GM13976 (cell line): ENCODE results near the gene HSD17B12.
"Not testable (repeated sequence)": the region's sequence is repeated elsewhere in the genome, so short reads cannot be mapped to it uniquely, and the experiment has no call there.

ENCODE experiments used
- DNase-seq: peaks from one replicate; pipeline ENCODE4 v3.0.0; 2012; ENCODE audit warnings: low spot score
- in situ Hi-C: fragments of 300-500 bp; cut with MboI; formaldehyde crosslinking; loops from one replicate; pipeline ENCODE4 v1.12.0; 2022; ENCODE audit warnings: low sequenced_read_pairs, mixed read lengths, inconsistent platforms; ENCODE audit not compliant: unreplicated experiment
- TF ChIP-seq, protein P1 (sequence below): IDR thresholded peaks from 2 replicates; pipeline ENCODE4 v1.5.1; 2012; ENCODE audit warnings: borderline replicate concordance, mild to moderate bottlenecking; ENCODE audit not compliant: insufficient read depth; ENCODE audit errors: extremely low read depth, missing control alignments, control extremely low read depth

Gene HSD17B12

DNA sequence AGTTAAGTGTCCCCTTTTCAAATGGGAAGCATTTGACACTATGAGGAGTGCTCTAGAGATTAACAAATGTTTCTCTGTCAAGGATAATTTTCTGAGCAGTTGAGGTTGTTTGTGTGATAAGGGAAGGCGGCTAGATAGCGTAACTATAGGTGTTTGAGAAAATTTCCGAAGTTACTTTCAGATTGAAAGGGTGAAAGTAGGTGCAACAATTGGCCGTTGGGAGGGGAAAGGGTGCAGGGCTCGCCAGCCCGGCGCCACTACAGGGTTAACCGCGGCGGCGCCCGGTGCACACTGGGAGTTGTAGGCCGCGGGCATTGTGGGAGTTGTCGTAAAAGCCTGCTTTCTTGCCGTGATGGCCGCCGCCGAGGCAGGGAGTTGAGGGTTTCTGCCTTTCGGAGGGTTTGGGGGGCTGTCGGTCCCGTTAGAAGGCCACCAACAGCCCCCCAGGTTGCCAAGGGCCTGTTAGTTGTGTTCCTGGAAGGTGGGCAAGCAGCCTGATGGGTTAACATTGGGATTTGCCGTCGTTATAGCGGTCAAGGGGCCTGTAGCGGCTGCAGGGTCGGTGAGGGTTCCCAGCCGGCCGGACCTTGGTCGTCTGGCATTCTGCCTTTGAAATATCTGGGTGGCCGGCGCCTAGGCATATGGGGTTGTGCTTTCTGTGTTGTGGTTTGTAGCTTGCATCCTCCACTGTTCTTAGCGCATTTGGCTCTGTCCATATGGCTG, 36.5 kb upstream of the HSD17B12 start:
- DNase-seq = peak; percentile 91
- TF ChIP-seq, protein P1, sequence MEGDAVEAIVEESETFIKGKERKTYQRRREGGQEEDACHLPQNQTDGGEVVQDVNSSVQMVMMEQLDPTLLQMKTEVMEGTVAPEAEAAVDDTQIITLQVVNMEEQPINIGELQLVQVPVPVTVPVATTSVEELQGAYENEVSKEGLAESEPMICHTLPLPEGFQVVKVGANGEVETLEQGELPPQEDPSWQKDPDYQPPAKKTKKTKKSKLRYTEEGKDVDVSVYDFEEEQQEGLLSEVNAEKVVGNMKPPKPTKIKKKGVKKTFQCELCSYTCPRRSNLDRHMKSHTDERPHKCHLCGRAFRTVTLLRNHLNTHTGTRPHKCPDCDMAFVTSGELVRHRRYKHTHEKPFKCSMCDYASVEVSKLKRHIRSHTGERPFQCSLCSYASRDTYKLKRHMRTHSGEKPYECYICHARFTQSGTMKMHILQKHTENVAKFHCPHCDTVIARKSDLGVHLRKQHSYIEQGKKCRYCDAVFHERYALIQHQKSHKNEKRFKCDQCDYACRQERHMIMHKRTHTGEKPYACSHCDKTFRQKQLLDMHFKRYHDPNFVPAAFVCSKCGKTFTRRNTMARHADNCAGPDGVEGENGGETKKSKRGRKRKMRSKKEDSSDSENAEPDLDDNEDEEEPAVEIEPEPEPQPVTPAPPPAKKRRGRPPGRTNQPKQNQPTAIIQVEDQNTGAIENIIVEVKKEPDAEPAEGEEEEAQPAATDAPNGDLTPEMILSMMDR = no peak
- in situ Hi-C loops = no loop called here

DNA sequence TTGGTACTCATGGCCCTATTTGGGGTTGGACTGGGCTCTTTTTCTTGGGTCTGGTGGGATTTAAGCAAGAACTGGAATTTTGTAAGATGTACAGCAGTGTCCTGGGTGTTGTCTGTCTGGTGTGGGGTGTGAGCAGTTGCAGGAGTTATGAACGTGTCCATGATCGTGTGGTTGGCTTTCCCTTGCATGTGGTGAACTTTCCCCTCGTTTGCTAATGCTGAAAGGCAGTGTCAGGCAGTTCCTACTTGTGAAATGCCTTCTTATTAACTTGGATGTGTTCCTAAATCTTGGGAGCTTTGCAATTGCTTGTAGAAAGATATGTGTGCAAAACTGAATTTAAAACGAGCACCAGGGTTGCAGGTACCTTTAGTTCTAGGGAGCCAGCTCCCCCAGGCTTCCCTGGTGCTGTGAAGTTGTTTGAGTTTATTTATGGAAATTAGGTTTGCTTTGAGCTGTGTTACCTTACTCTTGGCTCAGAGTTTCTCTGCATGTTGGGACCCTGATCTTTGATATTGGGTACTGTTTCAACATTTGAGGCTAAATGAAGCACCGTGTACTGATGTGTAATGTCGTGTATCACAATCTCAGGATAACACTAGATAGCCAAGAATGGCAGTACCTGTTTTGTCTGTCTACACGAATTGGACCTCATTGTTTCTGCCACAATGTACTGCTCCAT, 35.8 kb upstream of the HSD17B12 start:
- in situ Hi-C loops = no loop called here
- TF ChIP-seq, protein P1 = no peak
- DNase-seq = peak; percentile 21

DNA sequence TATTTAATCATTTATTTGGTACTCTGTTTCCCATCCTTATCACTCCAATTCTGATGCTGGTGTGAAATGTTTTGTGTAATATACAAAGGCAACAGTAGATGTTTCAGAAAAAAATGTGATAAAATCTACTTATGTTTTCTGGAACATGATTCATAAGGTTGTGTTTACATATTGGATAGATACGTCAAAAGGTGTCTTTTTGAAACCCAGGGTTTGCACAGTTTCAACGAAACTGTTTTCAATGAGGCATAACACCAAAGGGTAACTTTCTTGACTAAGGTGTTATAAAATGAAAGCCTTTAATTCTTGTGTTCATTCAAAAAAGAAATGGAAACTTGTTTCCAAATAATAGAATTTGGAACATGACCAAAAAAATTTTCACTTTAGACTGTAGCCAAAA, 33.8 kb upstream of the HSD17B12 start:
- no peak for DNase-seq
- in situ Hi-C loops = no loop called here
- TF ChIP-seq, protein P1 = no peak

DNA sequence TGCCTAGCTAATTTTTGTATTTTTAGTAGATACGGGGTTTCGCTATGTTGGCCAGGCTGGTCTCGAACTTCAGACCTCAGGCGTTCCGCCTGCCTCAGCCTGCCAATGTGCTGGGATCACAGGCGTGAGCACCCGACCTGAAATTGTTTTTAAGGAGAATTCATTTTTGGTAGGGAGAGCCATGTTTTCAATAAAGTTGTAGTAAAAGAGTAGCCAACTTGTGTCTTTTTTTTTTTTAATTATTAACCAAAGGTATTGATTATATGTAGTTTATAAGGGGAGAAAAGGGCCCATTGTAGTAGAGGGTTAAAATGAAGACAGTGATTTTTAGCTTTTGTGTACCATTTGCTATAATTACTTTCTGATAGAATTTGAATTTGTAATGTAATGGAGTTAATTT, 31.6 kb upstream of the HSD17B12 start:
- no peak for DNase-seq
- TF ChIP-seq, protein P1 = no peak
- in situ Hi-C loops = no loop called here

DNA sequence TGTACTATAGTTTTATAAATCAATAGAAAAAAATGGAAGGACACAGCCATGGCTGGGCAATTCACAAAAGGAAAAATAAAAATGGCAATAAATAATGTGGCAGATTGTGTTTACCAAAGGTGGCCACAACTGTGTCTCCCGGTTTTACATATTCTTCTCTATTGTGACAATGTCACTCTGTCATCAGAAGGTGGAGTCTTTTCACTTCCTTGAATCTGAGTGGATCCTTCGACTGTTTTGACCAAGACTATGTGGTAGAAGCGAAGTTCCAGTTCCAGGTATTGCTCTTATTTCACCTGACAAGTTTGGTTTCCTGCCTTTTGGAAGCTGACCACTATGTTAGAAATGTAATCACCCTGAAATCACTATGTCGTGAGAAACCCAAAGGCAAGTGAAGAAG, 31.0 kb upstream of the HSD17B12 start:
- DNase-seq = no peak
- in situ Hi-C loops = no loop called here
- TF ChIP-seq, protein P1 = no peak

DNA sequence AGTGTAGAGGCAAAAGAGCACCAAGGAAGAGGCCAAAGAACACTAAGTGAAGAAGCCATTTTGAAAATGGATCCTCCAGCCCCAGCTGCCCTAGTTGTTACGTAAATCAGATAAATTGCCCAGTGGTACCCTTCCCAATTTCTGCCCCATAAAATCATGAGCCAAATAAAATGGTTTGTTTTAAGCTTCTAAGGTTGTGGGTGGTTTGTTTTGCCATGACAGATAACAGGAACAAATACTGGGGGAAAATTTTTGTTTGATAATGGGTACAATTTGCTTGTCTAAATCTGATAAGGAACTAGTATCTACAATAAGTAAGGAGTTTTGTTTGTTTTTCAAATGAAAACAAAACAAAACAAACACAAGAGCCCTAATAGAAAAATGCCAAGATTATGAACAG, 30.6 kb upstream of the HSD17B12 start:
- DNase-seq = no peak
- TF ChIP-seq, protein P1 = no peak
- in situ Hi-C loops = no loop called here

DNA sequence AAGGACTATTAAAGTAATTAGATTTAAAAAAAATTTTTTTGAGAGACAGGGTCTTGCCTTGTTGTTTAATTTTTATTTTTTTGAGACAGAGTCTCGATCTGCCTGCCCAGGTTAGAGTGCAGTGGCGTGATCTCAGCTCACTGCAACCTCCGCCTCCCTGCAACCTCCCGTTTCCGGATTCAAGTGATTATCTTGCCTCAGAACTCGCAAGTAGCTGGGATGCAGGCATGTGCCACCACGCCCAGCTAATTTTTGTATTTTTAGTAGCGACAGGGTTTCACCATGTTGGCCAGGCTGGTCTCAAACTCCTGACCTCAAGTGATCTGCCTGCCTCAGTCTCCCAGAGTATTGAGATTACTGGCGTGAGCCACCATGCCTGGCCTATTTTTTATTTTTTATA, 17.5 kb upstream of the HSD17B12 start:
- DNase-seq, in situ Hi-C loops: not testable (repeated sequence)
